ENCODE data around the gene SLMAP. TPM values are rescaled to one million over a fixed set of nuclear protein-coding genes. Genes with fewer than 3 reads are reported as not detected.

SLMAP gene
- polyA plus RNA-seq, 1 donor (not counting 4 experiments of a cell fraction or from before 2014, with no cell fraction given) = 58.0 TPM

DNA sequence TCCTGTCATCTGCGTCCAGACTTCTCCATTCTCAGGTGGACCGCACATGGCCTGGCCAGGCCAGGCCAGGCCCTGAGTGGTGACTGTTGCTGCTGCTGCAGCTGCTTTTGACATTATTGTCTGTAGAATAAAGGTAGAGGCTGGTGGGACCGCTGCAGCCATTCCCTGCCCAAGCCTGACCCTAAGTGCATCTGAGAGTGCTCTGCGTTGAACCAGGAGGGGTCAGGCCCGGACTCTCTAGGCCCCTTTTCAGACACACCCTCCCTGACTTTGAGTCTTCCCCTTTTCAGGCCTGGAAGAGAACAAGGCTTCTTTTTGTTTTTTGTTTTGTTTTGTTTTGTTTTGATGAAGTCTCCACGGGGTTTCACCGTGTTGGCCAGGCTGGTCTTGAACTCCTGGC lies 197.5 kb downstream of the SLMAP start:
- H3K9me3 ChIP-seq (ENCODE audit: control insufficient read depth, low read depth, low read length) = no peaks in the 10 kb centered on the region
- TF ChIP-seq, protein P1, sequence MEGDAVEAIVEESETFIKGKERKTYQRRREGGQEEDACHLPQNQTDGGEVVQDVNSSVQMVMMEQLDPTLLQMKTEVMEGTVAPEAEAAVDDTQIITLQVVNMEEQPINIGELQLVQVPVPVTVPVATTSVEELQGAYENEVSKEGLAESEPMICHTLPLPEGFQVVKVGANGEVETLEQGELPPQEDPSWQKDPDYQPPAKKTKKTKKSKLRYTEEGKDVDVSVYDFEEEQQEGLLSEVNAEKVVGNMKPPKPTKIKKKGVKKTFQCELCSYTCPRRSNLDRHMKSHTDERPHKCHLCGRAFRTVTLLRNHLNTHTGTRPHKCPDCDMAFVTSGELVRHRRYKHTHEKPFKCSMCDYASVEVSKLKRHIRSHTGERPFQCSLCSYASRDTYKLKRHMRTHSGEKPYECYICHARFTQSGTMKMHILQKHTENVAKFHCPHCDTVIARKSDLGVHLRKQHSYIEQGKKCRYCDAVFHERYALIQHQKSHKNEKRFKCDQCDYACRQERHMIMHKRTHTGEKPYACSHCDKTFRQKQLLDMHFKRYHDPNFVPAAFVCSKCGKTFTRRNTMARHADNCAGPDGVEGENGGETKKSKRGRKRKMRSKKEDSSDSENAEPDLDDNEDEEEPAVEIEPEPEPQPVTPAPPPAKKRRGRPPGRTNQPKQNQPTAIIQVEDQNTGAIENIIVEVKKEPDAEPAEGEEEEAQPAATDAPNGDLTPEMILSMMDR (optimal IDR thresholded peaks at IDR 0.05 in 1 of 3, IDR thresholded peaks at IDR 0.05 in 1 of 3, conservative IDR thresholded peaks at IDR 0.05 in 1 of 3; ENCODE audit: extremely low read depth in 1 of 3, insufficient read depth in 2 of 3, low read length in 3 of 3) = no peak
- TF ChIP-seq EZH2 (IDR thresholded peaks at IDR 0.05; ENCODE audit: low read length) = no peak
- no peak for FAIRE-seq
- no peaks in the 10 kb centered on the region for H4K20me1 ChIP-seq (ENCODE audit: control insufficient read depth, extremely low read depth, insufficient read depth, low read length)
- DNase-seq (ENCODE audit: low read depth, low spot score) = no peak
- no peak overlapping the region for H3K4me2 ChIP-seq (ENCODE audit: control insufficient read depth, extremely low read depth, insufficient read depth, low read depth, low read length)
- no peak overlapping the region for H3K4me3 ChIP-seq (ENCODE audit: control insufficient read depth in 2 of 3, extremely low read depth in 1 of 3, insufficient read depth in 2 of 3, low read depth in 1 of 3, low read length in 3 of 3)
- no peaks in the 10 kb centered on the region for H3K9me1 ChIP-seq (ENCODE audit: control insufficient read depth, extremely low read depth, insufficient read depth, low read length)
- no peaks in the 10 kb centered on the region for H3K79me2 ChIP-seq (ENCODE audit: control insufficient read depth, insufficient read depth, low read length)
- H3K27me3 ChIP-seq (ENCODE audit: control insufficient read depth, extremely low read depth, insufficient read depth, low read length) = no peaks in the 10 kb centered on the region
- H3K36me3 ChIP-seq (ENCODE audit: control insufficient read depth in 2 of 2, extremely low read depth in 1 of 2, insufficient read depth in 2 of 2, low read length in 2 of 2) = no peaks in the 10 kb centered on the region
- no peak overlapping the region for H3K27ac ChIP-seq (ENCODE audit: control insufficient read depth, insufficient read depth, low read length)
- H3K4me1 ChIP-seq (ENCODE audit: control insufficient read depth, extremely low read depth, insufficient read depth, low read length) = peaks cover 36% of the 10 kb centered on the region
- no peak overlapping the region for H2AFZ ChIP-seq (ENCODE audit: control insufficient read depth, low read length)
- no peak overlapping the region for H3K9ac ChIP-seq (ENCODE audit: control insufficient read depth, extremely low read depth, insufficient read depth, low read length)
- dilution Hi-C loops (cut with MboI; ENCODE audit: extremely low pct_ligation_motif_present, low sequenced_read_pairs) = no loop called here

DNA sequence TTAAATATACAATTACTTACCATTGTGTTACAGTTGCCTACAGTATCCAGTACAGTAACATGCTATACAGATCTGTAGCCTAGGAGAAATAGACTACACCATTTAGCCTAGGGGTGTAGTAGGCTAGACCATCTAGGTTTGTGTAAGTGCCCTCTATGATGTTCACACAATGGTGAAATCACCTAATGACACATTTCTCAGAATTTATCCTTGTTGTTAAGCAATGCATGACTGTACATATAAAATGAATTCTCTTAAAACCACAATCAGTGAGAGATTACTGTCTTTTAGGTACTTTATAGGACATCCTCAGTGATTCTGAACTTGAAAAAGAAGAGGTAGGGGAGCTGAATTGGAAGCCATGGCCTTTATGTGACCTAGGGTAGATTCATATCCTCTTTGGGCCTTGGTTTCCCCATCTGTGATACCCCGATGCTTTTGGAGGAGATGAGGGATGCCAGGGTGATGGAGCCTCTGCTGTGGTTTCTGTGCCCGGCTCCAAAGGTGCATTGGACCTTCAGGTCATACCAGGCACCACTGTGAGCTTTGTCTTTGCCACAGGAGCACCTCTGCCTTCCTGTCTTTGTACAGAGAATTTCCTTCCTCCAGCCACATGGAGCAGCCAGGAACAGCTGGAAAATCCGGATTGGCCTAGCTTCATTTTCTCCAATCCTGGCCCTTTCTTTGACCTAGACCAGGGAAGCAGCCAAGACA lies 200.2 kb downstream of the SLMAP start:
- Histone ChIP-seq H3K79me2 (ENCODE audit: control insufficient read depth, insufficient read depth, low read length) (peaks cover 1% of the 10 kb centered on the region), H4K20me1 (ENCODE audit: control insufficient read depth, extremely low read depth, insufficient read depth, low read length) (no peaks in the 10 kb centered on the region), H3K27ac (ENCODE audit: control insufficient read depth, insufficient read depth, low read length) (peak overlapping the region; percentile 65), H3K9me1 (ENCODE audit: control insufficient read depth, extremely low read depth, insufficient read depth, low read length) (peaks cover 2% of the 10 kb centered on the region), H3K9ac (ENCODE audit: control insufficient read depth, extremely low read depth, insufficient read depth, low read length) (peak overlapping the region; percentile 20), H3K4me1 (ENCODE audit: control insufficient read depth, extremely low read depth, insufficient read depth, low read length) (peaks cover 40% of the 10 kb centered on the region), H3K4me3 (ENCODE audit: control insufficient read depth in 2 of 3, extremely low read depth in 1 of 3, insufficient read depth in 2 of 3, low read depth in 1 of 3, low read length in 3 of 3) (no peak overlapping the region), H3K27me3 (ENCODE audit: control insufficient read depth, extremely low read depth, insufficient read depth, low read length) (no peaks in the 10 kb centered on the region), H3K4me2 (ENCODE audit: control insufficient read depth, extremely low read depth, insufficient read depth, low read depth, low read length) (no peak overlapping the region), H2AFZ (ENCODE audit: control insufficient read depth, low read length) (no peak overlapping the region), H3K36me3 (ENCODE audit: control insufficient read depth in 2 of 2, extremely low read depth in 1 of 2, insufficient read depth in 2 of 2, low read length in 2 of 2) (no peaks in the 10 kb centered on the region), H3K9me3 (ENCODE audit: control insufficient read depth, low read depth, low read length) (no peaks in the 10 kb centered on the region)
- peak; percentile 71 for DNase-seq (ENCODE audit: low read depth, low spot score)
- no peak for TF ChIP-seq EZH2 (IDR thresholded peaks at IDR 0.05; ENCODE audit: low read length)
- TF ChIP-seq, protein P1 (optimal IDR thresholded peaks at IDR 0.05 in 1 of 3, IDR thresholded peaks at IDR 0.05 in 1 of 3, conservative IDR thresholded peaks at IDR 0.05 in 1 of 3; ENCODE audit: extremely low read depth in 1 of 3, insufficient read depth in 2 of 3, low read length in 3 of 3) = no peak
- peak; percentile 91 for FAIRE-seq
- dilution Hi-C loops (cut with MboI; ENCODE audit: extremely low pct_ligation_motif_present, low sequenced_read_pairs) = no loop called here
